ENCODE data around the gene USP33. TPM values are rescaled to one million over a fixed set of nuclear protein-coding genes. Genes with fewer than 3 reads are reported as not detected.
"Not testable (repeated sequence)": the region's sequence is repeated elsewhere in the genome, so short reads cannot be mapped to it uniquely, and the experiment has no call there.

Gene USP33
- polyA plus RNA-seq, 1 donor, result 60.6 TPM

DNA sequence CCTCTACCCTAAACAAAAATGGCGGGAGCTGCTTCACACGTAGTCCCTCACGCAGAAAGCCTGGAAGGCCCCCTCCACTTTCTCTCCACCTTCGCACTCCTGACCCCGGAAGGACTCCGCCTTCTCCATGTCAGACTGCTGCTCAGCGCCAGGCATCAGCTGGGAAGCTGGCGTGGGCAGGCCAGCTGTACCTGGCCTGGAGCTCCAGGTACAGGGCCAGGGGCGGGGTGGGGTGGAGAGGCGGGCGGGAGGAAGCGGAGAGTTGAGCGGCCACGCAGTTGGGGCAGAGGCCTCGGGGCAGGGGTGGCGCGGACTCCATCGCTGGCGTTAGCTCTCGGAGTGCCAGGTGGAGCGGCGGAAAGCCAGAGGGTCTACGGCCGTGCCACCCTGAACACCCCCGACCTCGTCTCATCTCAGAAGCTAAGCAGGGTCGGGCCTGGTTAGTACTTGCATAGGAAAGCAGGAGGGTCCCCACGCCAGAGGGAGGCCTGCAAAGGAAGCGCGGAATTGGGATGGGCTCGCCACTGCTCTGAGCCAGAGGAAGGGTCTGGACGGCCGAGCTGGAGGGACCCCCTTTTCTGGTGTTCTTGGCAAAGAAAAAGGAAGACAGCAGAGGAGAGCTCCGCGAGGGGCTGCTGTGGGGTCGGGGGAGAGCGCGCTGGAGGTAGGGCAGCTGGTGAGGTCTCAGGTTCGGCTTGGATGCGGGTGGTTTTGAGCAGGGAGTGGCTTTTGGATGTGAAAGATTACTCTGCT is 20.1 kb upstream of the USP33 start, which contains the start of gene MIGA1:
Gene MIGA1 (plus strand): TSS at position 121 of the 753 bp plus-strand sequence. CDS start 3,604 bp downstream, outside the sequence.
- H3K9me3 ChIP-seq (ENCODE audit: control insufficient read depth, low read depth, low read length), result no peaks in the 10 kb centered on the region
- DNase-seq, result peak; percentile 92 to 95
- no CpG with 5 or more reads among the region's 40 CpGs for WGBS (ENCODE audit: insufficient coverage, low lambda C conversion rate)
- H3K27ac ChIP-seq (ENCODE audit: low read length), result peak within 1 kb of the TSS; percentile 25
- H3K4me3 ChIP-seq (ENCODE audit: low read length), result peak within 1 kb of the TSS; percentile 93
- no peaks in the 10 kb centered on the region for H3K4me1 ChIP-seq (ENCODE audit: control insufficient read depth, insufficient read depth, low read length)
- no peaks in the 10 kb centered on the region for H3K27me3 ChIP-seq (ENCODE audit: control insufficient read depth, insufficient read depth, low read length)
- peaks cover 10% of the 10 kb centered on the region for H3K36me3 ChIP-seq (ENCODE audit: control insufficient read depth, insufficient read depth, low read length)

GRCh38 chr1:77776007-77776700 is 16.5 kb upstream of the USP33 start:
- Histone ChIP-seq H3K4me3 (ENCODE audit: low read length) (no peak overlapping the region), H3K27ac (ENCODE audit: low read length) (no peak overlapping the region), H3K9me3 (ENCODE audit: control insufficient read depth, low read depth, low read length) (no peaks in the 10 kb centered on the region)

GRCh38 chr1:77768006-77768405 is 8.4 kb upstream of the USP33 start:
- Histone ChIP-seq H3K4me1 (ENCODE audit: control insufficient read depth, insufficient read depth, low read length) (no peaks in the 10 kb centered on the region), H3K4me3 (ENCODE audit: low read length) (no peak overlapping the region), H3K9me3 (ENCODE audit: control insufficient read depth, low read depth, low read length) (no peaks in the 10 kb centered on the region), H3K36me3 (ENCODE audit: control insufficient read depth, insufficient read depth, low read length) (no peaks in the 10 kb centered on the region), H3K27me3 (ENCODE audit: control insufficient read depth, insufficient read depth, low read length) (no peaks in the 10 kb centered on the region), H3K27ac (ENCODE audit: low read length) (no peak overlapping the region)
- WGBS (ENCODE audit: insufficient coverage, low lambda C conversion rate), result 92% methylated on average over 2 of the region's 4 CpGs
- DNase-seq, result no peak

More at GRCh38 chr1:77776007-77776700, 16.5 kb upstream of the USP33 start:
- no peak for DNase-seq
- Histone ChIP-seq H3K27me3 (ENCODE audit: control insufficient read depth, insufficient read depth, low read length) (no peaks in the 10 kb centered on the region), H3K36me3 (ENCODE audit: control insufficient read depth, insufficient read depth, low read length) (no peaks in the 10 kb centered on the region), H3K4me1 (ENCODE audit: control insufficient read depth, insufficient read depth, low read length) (no peaks in the 10 kb centered on the region)
- 80% methylated on average over 3 of the region's 7 CpGs for WGBS (ENCODE audit: insufficient coverage, low lambda C conversion rate)

DNA sequence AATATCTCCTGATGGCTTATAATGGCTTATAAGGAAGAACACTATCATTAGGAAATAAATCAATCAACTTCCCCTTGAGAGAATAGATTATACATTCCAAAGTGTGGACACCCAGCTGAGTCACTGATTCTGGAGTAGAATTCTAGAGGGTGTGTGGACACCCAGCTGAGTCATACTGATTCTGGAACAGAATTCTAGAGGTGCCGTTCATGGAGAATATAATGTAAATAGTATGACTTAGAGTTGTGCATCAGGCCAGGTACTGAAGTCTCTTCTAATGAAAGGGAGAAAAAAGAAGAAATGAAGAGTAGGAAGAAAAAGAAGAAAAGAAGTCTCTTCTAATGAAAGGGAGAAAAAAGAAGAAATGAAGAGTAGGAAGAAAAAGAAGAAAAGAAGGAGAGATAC is 2.4 kb upstream of the USP33 start:
- Histone ChIP-seq H3K27me3 (ENCODE audit: control insufficient read depth, insufficient read depth, low read length) (no peaks in the 10 kb centered on the region), H3K4me1 (ENCODE audit: control insufficient read depth, insufficient read depth, low read length) (no peaks in the 10 kb centered on the region), H3K36me3 (ENCODE audit: control insufficient read depth, insufficient read depth, low read length) (no peaks in the 10 kb centered on the region), H3K4me3 (ENCODE audit: low read length) (no peak overlapping the region), H3K27ac (ENCODE audit: low read length) (no peak overlapping the region), H3K9me3 (ENCODE audit: control insufficient read depth, low read depth, low read length) (no peaks in the 10 kb centered on the region)
- 71% methylated on average over 1 of the region's 1 CpG for WGBS (ENCODE audit: insufficient coverage, low lambda C conversion rate)
- no peak for DNase-seq

DNA sequence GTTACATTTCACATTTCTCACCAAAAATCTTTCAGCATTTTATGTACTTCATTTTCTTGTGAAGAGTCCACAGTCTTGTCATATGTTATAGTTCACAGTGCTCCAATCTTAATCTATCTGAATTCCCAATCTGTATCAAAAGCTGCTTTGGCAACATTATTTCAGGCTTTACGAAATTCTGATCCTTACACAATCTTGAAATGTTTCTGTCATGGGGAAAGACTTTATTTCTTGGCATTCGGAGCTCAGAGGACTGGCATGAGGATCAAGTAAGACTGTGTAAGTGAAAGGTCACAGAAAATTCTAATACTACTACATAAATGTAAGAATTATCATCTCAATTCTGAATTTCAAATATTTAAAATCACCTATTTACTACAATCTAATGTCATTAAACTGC is 2.0 kb downstream of the USP33 start:
- Histone ChIP-seq H3K27me3 (ENCODE audit: control insufficient read depth, insufficient read depth, low read length) (no peaks in the 10 kb centered on the region), H3K4me1 (ENCODE audit: control insufficient read depth, insufficient read depth, low read length) (no peaks in the 10 kb centered on the region), H3K27ac (ENCODE audit: low read length) (no peak overlapping the region), H3K9me3 (ENCODE audit: control insufficient read depth, low read depth, low read length) (no peaks in the 10 kb centered on the region), H3K4me3 (ENCODE audit: low read length) (no peak overlapping the region), H3K36me3 (ENCODE audit: control insufficient read depth, insufficient read depth, low read length) (no peaks in the 10 kb centered on the region)
- DNase-seq, result no peak
- 92% methylated on average over 2 of the region's 2 CpGs for WGBS (ENCODE audit: insufficient coverage, low lambda C conversion rate)

- Histone ChIP-seq H3K27ac (ENCODE audit: low read length) (no peak overlapping the region), H3K4me1 (ENCODE audit: control insufficient read depth, insufficient read depth, low read length) (no peaks in the 10 kb centered on the region), H3K27me3 (ENCODE audit: control insufficient read depth, insufficient read depth, low read length) (no peaks in the 10 kb centered on the region), H3K36me3 (ENCODE audit: control insufficient read depth, insufficient read depth, low read length) (no peaks in the 10 kb centered on the region), H3K9me3 (ENCODE audit: control insufficient read depth, low read depth, low read length) (no peaks in the 10 kb centered on the region), H3K4me3 (ENCODE audit: low read length) (no peak overlapping the region)
- no peak for DNase-seq
- 67% methylated on average over 1 of the region's 1 CpG for WGBS (ENCODE audit: insufficient coverage, low lambda C conversion rate)
Observed at GRCh38 chr1:77757066-77757584, 2.5 kb downstream of the USP33 start.

DNA sequence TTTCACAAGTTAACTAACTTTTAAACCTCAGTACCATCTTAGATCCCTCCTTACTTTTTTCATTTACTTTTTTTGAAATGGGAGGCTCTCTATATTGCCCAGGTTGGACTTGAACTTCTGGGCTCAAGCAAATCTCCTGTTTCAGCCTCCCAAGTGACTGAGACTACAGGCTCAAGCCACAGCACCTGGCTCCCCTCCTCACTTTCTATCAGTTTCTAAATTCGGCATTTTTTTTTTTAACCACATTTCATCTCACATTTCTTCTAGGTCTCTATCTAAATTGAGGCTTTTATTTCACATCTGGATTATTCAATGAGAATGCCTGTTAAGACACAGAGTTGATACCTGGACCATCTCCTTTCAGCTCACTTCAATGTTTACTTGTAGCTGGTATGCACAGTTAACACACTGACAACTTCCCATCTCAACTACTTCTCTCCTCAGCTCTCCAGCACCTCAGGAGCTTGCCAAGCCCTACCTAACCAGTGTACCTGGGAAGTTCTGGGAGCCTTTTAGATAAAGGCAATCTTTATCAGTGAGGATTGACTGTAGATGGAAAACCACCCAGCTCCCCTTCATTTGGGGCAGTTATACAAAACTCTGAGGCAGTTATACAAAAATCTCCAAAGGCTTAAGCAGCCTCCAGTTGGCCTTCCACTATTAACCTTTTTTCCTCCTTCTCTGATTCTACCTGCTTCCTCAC is 3.4 kb downstream of the USP33 start:
- H3K4me3 ChIP-seq (ENCODE audit: low read length), result no peak overlapping the region
- no peaks in the 10 kb centered on the region for H3K4me1 ChIP-seq (ENCODE audit: control insufficient read depth, insufficient read depth, low read length)
- no CpG with 5 or more reads among the region's 1 CpG for WGBS (ENCODE audit: insufficient coverage, low lambda C conversion rate)
- H3K27me3 ChIP-seq (ENCODE audit: control insufficient read depth, insufficient read depth, low read length), result no peaks in the 10 kb centered on the region
- H3K27ac ChIP-seq (ENCODE audit: low read length), result no peak overlapping the region
- no peak for DNase-seq
- H3K36me3 ChIP-seq (ENCODE audit: control insufficient read depth, insufficient read depth, low read length), result no peaks in the 10 kb centered on the region
- no peaks in the 10 kb centered on the region for H3K9me3 ChIP-seq (ENCODE audit: control insufficient read depth, low read depth, low read length)

GRCh38 chr1:77749489-77749888 is 10.2 kb downstream of the USP33 start:
- 83% methylated on average over 1 of the region's 4 CpGs for WGBS (ENCODE audit: insufficient coverage, low lambda C conversion rate)

GRCh38 chr1:77744576-77744975 is 15.1 kb downstream of the USP33 start:
- WGBS (ENCODE audit: insufficient coverage, low lambda C conversion rate), result no CpG with 5 or more reads among the region's 7 CpGs

More at GRCh38 chr1:77749489-77749888, 10.2 kb downstream of the USP33 start:
- not testable (repeated sequence) for DNase-seq; H3K27me3 ChIP-seq (ENCODE audit: control insufficient read depth, insufficient read depth, low read length); H3K4me3 ChIP-seq (ENCODE audit: low read length); H3K36me3 ChIP-seq (ENCODE audit: control insufficient read depth, insufficient read depth, low read length); H3K4me1 ChIP-seq (ENCODE audit: control insufficient read depth, insufficient read depth, low read length); H3K27ac ChIP-seq (ENCODE audit: low read length); H3K9me3 ChIP-seq (ENCODE audit: control insufficient read depth, low read depth, low read length)

GRCh38 chr1:77742011-77742555 is 17.6 kb downstream of the USP33 start:
- Histone ChIP-seq H3K36me3 (ENCODE audit: control insufficient read depth, insufficient read depth, low read length) (peaks cover 18% of the 10 kb centered on the region), H3K9me3 (ENCODE audit: control insufficient read depth, low read depth, low read length) (no peaks in the 10 kb centered on the region), H3K4me3 (ENCODE audit: low read length) (no peak overlapping the region), H3K27ac (ENCODE audit: low read length) (no peak overlapping the region), H3K27me3 (ENCODE audit: control insufficient read depth, insufficient read depth, low read length) (no peaks in the 10 kb centered on the region), H3K4me1 (ENCODE audit: control insufficient read depth, insufficient read depth, low read length) (no peaks in the 10 kb centered on the region)
- no CpG with 5 or more reads among the region's 3 CpGs for WGBS (ENCODE audit: insufficient coverage, low lambda C conversion rate)
- no peak for DNase-seq

More at GRCh38 chr1:77744576-77744975, 15.1 kb downstream of the USP33 start:
- Histone ChIP-seq H3K27ac (ENCODE audit: low read length) (no peak overlapping the region), H3K36me3 (ENCODE audit: control insufficient read depth, insufficient read depth, low read length) (peaks cover 11% of the 10 kb centered on the region), H3K27me3 (ENCODE audit: control insufficient read depth, insufficient read depth, low read length) (no peaks in the 10 kb centered on the region), H3K4me1 (ENCODE audit: control insufficient read depth, insufficient read depth, low read length) (no peaks in the 10 kb centered on the region), H3K4me3 (ENCODE audit: low read length) (no peak overlapping the region), H3K9me3 (ENCODE audit: control insufficient read depth, low read depth, low read length) (no peaks in the 10 kb centered on the region)
- DNase-seq, result no peak

All from large intestine (tissue), 3 donors.